ENCODE data around the gene ZDHHC19.
"Not testable (repeated sequence)": the region's sequence is repeated elsewhere in the genome, so short reads cannot be mapped to it uniquely, and the experiment has no call there.

The ZDHHC19 gene

DNA sequence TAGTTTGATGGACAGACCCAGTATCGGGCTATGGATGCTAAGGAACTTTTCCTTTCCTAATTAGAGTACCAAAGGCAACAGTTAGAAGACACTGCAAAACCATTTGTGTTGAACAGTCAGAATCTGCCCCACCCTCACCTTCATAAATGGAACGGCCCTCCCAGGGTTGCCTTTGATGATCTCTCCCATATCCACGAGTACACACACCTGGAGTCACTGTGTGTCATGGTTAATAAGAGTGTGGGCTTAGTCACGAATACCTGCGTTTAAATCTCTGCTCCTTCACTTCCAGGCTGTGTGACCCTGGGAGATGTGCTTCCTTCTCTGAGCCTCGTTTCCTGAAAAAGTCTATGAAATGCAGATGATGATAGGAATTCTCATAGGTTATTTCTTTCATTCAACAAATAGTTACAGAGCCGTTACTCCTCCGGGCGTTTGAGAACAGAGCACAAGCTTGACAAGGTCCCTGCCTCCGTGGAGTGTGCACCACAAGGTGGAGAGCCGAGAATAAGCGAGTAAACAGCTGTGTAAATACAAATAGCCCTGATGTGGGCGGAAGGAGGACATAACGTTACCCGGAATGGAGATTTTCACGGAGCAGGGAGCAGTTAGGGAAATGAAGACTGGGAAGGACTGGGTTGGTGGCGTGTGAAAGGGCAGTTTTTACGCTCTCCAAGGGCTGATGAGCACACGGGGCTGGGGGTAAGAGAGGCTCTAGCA is 11.8 kb upstream of the ZDHHC19 start:
- DNase-seq: no peak

DNA sequence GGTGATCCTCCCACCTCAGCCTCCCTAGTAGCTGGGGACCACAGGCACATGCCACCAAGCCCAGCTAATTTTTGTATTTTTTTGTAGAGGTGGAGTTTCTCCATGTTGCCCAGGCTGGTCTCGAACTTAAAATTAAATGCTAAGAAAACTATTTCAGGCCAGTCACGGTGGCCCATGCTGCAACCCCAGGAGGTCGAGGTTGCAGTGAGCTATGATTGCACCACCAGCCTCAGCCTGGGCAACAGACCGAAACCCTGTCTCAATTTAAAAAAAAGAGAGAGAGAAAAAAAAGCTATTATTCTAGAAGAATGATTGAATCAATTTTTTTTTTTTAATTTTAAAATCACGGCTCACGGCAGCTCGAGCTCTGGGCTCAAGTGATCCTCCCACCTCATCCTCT is 9.8 kb upstream of the ZDHHC19 start:
- no peak for DNase-seq

DNA sequence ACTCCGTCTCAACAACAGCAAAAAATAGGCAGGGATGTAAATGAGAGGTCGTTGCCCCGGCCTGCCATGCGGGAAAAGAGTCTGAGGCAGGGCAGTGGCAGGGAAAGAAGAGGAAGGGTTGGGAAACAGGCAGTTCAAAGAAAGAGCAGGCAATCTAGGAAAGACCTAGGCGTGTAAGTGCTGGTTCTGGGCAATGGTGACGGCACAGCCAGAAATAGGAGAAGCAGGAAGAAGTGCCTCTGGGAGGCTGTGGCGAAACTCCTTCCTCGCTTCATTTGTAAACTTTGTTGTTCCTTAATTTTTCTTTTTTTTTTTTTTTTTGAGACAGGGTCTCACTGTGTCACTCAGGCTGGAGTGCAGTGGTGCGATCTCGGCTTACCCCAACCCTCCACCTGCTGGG is 9.4 kb upstream of the ZDHHC19 start:
- DNase-seq: no peak

DNA sequence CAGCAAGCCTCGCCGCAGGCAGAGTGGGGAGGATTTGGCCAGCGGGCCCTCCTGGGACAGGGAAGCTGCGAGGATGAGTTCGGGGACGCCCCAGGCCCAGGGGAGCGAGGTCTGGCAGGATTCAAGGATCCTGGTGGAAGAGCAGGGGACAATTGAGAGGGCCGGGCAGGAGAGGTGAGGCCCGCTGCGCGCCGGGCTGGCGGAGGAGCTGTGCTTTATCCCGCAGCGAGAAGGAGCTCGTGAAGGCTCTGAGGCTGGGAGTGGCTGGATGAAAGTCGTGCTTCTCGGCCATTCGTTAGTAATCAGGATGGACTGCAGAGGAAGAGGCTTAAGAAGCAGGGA is 8.7 kb upstream of the ZDHHC19 start:
- no peak for DNase-seq

DNA sequence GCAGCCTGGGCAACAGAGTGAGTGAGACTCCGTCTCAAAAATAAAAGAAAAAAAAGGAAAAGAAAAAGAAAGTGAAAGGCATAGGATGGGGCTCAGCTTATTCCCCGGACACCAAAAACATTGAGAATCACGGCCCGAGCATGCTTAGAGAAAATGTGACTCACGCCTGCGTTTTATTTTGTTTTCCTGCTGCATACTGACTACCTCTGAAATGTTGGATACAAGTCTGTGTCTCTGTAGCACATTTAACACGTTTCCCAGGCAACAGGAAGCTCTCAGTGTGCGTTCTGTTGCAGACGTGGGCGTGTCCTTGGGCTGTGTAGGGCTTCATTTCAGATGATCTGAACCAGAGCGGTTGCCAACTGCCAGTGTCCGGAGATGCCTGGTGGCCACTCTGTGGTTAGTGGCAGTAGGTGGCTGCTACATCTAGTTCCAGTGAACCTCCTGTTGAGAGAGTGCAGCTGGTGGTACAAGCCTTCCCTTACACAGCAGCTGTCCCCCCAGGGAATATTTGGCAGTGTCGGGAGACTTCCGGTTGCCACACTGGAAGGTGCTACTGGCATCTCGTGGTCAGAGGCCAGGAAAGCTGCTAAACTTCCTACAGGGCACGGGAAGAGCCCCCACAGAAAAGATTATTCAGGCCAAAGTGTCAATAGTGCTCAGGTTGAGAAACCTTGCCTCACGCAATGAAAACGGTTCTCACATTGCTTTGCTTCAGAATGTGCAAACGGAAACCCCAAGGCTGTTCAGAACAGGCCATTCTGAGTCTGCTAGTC is 8.2 kb upstream of the ZDHHC19 start:
- DNase-seq: no peak

DNA sequence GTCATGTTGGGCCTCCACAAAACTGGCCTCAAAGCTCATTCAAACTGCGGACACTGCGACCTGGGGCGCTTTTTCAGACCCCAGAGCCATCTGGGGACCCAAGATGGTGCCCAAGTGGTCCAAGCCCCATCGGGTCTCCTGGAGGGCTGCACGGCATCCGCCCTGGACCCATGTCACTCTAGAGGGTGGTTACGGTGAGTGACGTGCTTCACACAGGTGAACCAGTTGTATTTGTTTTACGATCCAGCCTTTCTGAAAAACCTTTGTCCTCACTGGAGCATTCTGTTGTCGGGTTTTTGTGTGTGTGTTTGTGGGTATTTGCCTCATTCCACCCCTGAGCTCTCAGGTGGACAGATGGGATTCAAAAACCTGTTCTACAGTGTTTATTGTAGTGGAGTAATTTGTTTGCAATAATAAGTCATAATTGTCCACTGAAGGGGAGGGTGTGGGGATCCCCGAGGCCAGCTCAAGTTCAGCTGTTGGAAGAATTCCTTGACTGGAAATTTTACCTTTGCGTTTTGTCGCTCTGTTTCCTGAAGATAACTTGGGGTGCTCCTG is 7.0 kb upstream of the ZDHHC19 start:
- no peak for DNase-seq

DNA sequence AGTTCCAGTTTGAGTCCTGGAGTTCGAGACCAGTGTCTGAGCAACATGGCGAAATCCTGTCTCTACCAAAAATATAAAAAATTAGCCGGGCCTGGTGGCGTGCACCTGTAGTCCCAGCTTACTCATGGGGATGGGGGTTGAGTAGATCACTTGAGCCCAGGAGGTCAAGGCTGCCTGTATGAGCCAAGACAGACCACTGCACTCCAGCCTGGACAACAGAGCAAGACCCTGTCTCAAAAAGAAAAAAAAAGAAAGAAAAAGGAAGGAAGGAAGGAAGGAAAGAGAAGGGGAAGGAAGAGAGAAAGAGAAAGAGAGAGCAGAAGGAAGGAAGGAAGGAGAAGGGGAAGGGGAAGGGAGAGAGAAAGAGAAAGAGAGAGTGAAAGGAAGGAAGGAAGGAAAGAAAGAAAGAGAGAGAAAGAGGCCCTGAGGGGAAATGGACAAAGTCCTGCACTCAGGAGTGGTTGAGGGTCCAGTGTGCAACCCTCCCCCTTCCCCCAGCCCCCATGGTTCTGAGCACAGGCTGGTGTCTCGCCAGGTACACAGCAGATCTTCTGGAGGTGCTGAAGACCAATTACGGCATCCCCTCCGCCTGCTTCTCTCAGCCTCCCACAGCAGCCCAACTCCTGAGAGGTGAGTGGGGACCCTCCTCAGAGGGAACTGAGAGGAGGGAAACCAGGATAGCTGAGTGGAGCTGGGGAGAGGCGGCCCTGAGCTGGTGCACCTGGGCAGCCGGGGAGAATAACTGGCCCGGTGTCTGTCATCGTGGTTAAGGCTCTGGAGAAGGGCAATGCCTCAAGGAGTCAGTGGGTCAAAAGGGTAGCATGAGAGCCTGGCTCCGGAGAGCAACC is 6.3 kb upstream of the ZDHHC19 start:
- DNase-seq: no peak

DNA sequence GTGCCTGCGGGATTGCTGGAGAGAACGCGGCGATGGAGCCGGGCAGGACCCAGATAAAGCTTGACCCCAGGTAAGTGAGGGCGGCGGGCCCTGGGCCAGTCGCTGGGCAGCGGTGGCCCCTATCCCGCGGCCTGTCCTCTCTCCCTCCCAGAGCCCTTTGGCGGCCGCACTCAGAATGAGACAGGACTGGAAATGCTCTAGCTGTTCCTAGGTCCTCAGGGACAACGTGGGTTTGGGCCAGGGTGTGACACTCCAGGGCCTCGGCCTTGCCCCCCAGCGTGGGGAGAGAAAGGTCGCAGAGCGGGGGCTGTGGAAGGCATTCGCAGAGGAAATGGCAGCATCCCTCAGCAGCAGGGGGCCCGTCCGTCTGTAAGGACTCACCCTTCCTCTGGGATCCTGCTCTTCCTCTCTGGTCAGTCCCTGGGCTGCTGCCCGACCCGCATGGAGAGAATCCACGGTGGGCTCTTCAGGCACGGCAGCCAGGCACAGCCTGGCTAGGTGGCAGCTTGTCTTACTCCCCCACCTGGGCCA is 5.5 kb upstream of the ZDHHC19 start:
- DNase-seq: no peak

DNA sequence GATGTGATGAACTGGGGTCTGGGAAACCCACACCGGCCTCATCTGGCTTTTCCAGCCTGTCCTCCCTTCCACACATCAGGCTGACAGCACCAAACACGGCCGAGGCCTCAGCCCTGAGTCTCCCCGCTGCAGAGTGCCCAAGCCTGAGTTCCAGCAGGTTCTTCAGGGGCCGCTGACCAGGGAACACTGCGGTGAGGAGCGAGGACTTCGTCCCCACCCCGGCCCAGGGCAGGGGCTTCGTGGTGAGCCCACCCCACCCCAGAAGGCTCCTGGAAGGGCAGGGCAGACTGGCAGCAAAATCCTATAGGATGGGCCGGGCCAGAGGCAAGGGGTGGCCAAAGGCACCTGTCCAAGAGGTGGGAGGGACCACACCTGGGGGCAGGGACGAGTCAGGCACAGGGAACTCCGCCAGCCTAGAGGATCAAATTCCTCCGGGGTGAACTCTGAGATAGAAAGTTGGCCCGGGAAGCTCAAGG is 4.9 kb upstream of the ZDHHC19 start, which contains the start of gene SLC51A:
SLC51A (plus strand) TSS at position 446 of the 476 bp plus-strand sequence. CDS start 179 bp downstream, outside the sequence.
- DNase-seq: no peak

DNA sequence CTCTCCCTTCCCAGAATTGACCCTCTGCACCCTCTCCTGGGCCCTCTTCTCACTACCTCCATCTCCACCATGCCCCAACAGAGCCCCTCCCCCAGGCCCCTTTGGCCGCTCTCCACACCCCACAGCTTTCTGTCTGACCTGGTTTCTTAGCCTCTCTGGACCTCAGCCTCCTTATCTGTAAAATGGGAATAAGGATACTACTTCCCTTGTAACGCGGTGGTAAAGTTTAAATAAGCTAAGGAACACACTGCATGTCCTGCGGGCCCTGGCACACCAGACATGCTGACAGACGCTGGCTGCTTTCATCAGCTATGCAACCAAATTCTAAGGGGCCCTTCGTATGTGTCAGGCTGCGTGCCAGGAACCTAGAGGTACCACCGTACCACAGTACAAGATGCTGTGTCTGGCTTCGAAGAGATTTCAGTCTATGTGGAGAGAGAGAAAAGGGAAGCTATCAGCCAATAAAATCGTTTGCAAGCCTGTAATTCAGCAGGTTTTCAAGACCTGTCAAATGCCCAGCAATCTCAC is 4.4 kb upstream of the ZDHHC19 start:
- DNase-seq: no peak

DNA sequence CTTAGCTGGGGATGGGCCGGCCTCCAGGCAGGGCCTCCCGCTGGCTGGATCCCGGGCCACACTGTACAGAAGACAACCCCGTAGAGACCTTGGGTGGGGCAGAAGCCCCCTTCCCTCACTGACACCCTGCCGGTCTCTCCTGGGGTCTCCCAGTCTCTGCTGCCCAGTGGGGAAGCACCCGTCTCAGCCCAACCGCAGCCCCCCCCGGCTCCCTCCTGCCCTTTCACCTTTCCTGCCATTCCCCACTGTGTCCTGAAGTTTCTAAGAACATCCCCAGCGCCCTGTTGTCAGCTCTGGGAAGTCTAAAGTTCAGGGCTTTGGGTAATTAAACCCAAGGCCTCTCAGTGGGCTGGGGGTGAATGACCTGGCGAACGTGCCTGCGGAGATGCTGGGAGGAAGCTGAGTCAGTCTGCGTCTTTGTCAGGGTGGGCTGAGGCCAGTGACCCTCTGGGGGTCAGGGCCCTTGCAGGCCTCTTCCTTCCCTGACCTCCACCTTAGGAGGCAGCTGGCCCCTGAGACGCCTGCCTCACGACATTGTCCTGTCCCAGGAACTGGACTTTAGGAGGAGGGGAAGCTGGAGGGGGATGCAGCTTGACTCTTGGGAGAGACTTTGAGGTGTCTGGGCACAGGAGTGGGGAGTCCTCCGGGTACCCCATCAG is 3.7 kb upstream of the ZDHHC19 start:
- no peak for DNase-seq

DNA sequence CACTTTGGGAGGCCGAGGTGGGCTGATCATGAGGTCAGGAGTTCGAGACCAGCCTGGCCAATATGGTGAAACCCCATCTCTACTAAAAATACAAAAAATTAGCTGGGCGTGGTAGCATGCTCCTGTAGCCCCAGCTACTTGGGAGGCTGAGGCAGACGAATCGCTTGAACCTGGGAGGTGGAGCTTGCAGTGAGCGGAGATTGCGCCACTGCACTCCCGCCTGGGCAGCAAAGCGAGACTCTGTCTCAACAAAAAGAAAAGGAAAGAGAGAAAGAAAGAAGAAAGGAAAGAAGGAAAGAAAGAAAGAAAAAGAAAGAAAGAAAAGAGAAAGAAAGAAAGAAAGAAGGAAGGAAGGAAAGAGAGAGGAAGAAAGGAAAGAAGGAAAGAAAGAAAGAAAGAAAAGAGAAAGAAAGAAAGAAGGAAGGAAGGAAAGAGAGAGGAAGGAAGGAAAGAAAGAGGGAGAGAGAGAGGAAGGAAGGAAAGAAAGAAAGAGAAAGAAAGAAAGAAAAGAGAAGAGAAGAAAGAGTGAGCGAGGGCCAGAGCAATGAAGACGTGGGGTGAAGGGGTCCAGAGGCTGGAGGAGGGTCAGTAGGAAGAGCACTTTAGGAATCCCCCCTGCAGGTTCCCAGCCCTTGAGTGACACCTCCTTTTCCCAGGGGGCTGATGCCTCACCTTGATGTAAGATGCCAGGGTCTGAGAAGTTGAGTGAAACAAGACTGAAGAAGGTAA is 1.1 kb downstream of the ZDHHC19 start:
- DNase-seq: not testable (repeated sequence)

DNA sequence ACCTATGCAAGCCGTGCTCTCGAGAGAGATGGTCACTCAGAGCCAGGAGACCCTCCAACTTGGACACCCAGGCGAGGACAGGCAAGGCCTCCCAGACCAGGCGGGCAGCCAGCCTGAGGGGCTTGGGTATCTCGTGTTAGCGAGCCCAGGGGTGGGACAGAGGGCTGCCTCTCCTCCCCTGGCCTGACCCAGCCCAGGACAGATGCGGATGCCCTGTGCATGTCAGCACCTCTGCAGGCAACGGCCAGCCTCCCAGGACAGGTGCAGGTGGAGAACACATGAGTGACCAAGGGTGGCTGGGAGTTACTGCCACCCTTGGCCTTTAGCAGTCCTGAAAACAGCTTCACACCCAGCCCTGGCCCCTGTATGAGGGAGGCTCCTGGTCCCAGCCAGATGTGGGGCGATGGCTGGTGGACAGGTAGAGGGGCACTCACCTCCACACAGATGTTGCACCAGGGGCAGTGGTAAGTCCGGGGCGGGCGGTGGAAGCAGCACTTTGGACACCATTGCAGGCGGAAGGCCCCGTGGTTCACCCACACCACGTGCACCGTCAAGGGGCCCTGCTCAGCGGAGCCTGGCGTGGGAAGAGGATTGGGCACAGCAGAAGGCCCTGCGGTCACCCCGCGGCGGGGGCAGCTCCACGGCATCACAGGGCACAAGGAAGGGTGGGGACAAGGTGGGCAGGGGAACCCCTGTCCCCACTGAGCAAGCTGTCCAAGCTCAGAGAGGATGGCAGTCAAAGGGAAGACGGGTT is 2.1 kb downstream of the ZDHHC19 start:
- no peak for DNase-seq

DNA sequence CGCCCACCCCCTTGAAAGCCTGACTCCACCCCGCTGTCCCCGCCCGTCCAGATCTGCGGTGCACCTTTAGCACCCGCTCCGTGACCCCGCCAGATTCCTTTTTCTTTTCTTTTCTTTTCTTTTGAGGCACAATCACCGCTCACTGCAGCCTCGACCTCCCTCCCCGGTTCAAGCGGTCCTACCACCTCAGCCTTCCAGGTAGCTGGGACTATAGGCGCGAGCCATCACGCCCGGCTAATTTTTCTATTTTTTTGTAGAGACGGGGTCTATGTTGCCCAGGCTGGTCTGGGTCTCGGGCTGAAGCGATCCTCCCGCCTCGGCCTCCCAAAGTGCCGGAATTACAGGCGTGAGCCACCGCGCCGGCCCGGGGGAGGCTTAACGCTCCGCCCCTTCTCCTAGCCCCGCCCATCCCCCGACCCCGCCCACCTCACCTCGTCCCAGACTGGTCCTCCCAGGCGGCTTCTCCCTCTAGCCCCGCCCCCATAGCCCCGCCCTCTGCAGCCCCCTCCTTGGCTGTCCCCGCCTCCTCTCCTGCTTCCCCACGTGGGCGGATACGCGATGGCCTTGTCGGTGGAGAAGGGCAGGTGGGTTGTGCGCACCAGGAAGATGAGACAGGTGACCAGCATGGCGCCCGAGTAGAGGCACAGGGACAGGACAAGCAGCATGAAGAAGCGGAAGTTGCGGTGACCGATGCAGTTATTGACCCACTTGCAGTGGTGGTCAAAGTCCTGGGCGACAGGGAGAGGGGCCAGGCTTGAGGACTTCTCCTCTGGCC is 3.2 kb downstream of the ZDHHC19 start:
- DNase-seq: no peak

DNA sequence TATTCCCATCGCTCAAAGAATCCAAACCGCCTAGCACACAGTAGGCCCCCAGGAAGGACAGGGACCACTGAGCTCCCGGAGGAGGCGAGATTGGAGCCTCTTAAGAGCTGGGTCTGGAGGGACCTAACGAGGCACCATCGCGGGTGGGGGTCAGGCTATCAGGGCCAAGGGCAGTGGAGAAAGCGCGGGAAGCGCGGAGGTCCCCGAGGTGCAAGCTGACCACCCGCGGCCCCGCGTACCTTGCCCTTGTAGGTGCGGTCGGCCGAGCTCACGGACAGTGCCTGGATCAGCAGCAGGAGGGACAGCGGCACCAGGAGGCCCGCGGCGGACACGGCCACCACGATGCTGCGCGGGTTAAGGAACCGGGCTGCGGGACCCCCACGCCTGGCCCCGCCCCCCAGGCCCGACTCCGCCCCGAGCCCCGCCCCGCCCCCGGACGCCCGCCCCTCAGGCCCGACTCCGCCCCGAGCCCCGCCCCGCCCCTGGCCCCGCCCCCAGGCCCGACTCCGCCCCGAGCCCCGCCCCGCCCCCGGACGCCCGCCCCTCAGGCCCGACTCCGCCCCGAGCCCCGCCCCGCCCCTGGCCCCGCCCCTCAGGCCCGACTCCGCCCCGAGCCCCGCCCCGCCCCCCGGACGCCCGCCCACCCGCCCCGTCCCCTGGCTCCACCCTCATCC is 3.9 kb downstream of the ZDHHC19 start:
- DNase-seq: no peak

DNA sequence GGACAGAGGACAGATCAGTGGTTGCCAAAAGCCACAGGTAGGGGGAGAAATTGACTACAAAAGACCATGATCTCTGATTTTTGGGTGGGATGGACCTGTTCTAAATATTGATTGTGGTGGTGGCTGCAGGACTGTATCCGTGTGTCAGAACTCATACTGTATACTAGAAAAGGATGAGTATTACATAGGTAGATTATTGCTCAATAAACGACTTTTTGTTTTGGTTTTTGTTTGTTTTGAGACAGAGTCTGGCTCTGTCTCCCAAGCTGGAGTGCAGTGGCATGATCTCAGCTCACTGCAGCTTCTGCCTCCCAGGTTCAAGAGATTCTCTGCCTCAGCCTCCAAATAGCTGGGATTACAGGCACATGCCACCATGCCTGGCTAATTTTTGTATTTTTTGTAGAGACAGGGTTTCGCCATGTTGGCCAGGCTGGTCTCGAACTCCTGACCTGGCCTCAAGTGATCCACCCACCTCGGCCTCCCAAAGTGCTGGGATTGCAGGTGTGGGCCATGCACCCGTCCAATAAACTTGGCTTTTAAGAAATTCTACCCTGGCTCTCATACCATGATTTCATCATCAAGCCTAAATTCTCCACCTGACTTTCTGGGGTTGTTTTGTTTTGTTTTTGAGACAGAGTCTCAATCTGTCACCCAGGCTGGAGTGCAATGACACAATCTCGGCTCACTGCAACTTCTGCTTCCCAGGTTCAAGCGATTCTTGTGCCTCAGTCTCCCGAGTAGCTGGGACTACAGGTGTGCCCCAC is 5.6 kb downstream of the ZDHHC19 start:
- DNase-seq: not testable (repeated sequence)

DNA sequence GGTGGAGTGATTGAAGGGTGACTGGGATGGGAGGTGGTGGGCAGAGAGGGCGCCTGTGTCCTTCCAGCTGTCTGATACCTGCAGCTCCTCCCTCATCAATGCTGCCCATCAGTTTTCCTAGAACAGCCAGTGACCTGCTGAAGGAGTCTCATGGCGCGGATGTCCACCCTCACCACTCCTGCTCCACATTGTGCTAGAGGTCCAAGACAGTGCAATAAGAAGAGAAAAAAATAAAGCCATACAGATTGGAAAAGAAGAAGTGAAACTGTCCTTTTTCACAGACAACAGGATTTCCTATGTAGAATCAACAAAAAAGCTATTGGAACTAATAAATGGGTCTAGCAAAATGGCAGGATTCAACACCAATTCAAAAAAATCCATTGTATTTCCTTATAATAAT is 7.4 kb downstream of the ZDHHC19 start:
- no peak for DNase-seq

DNA sequence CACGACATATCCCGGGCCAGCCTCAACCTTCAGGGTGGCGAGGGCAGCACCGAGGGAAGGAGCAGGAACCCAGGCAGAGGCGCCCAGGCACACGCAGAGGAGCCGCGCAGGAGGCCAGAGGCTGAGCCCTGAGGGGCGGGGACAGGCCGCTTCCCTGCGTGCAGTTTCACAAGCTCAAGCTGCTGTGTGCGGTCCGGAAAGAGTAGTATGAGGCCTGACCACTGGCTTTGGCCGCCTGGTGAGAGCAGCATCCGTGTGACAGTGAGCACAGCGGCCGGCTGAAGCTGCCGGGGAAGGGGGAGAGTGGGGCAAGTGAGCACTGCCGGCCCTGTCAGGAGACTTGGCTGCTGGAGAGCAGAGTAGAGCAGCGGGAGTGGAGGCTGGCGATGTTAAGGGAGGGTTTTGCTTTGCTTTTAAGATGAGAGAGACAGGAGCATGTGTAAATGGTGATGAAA is 8.7 kb downstream of the ZDHHC19 start:
- DNase-seq: no peak
